GM18858 (cell line): ENCODE results near the gene RNF144B.

Source experiments
- ATAC-seq: cut with Tn5 transposase; IDR thresholded peaks from one replicate; pipeline ENCODE4 v1.9.1; 2021; ENCODE audit not compliant: unreplicated experiment

The RNF144B gene

DNA sequence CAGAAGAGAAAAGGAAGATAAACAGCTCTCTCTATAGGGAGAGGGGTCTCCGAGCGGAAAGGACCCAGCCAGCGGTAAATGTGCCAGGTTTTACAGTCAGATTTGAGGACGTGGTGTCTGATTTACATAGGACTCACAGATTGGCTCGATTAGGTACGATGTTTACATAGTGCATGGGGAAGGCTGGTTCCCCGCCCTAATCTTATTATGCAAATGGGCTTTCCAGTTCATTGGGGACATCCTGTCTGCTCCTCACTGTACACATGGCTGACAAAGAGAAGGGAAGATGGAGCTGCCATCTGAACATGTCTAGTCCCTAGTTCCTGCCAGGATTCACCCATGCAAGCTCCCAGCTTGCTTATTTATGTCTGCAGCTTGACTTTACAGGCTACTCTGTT lies 119.9 kb downstream of the RNF144B start:
- no peak for ATAC-seq

DNA sequence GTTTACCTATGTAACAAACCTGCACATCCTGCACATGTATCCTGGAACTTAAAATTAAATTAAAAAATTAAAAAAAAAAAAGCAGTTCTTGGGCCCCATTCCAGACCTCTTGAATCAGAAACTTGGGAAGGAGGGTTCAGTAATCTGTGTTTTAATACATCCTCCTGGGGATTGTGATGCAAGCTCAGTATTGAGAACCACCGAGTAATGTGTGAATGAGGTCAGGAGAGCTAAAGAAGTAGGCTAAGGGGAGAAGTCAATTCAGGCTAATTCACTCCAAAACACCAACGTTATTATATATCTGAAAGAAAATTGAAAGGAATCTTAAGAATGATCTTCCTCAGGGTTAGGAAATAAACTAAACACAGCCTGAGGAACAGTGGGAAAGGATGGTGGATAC lies 120.4 kb downstream of the RNF144B start:
- no peak for ATAC-seq

- ATAC-seq, result no peak
These were observed 122.9 kb downstream of the RNF144B start for GRCh38 chr6:18509871-18510643.

DNA sequence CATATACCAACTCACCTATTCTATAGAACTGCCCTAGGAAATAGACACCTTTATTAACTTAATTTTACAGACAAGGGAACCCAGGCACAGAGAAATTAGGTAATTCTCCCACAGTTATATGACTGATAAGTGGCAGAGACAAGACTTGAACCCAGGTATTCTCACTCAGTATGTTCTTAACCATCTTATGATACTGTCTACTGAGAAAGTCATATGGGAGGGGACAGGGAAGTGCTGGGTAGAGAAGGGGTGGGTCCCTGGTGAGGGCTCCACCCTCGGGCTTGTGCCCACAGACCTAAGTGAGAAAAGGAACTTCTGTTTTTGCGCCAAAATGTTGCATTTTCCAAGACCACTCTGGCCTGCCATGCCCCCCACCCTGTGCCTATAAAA lies 123.5 kb downstream of the RNF144B start:
- ATAC-seq, result no peak

DNA sequence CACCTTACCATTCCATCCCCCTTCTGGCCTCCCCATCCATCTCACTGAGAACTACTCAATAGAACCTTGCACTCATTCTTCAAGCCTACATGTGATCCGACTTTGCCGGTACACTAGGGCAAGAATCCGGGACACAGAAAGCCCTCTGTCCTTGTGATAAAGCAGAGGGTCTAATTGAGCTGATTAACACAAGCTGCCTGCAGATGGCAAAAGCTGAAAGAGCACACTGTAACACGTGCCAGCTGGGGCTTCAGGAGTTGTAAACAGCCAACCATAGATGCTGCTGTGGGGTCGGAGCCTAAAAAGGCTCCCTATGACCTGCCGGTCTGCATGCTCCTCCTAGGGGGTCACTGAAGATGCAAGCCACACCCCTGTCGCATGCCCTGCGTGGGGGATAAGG lies 124.1 kb downstream of the RNF144B start:
- ATAC-seq, result no peak

DNA sequence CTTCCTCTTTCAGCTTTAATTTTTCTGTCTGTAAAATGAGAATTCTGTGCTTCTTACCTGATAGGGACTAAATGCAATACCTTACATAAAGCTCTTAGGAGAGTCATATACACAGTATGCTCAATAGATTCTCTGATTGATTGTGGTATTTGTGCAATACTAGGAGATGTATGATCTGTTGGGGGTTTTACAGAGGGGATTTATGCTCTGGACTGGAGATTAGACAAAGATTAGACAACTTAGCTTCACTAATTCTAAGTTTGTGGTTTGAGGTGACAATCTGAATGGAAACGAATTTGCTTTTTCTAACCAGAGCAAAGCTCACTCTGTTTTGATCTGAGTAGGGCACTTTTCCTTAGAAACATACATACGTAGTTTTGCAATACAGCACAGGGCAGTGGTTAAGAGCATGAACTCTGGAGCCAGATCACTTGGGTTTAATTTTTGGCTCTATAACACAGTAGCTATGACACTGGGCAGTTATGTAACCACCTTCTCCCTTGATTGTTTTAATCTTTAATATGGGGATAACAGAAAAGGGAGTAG lies 126.2 kb downstream of the RNF144B start:
- ATAC-seq, result no peak

- ATAC-seq, result no peak
These were observed 127.0 kb downstream of the RNF144B start for GRCh38 chr6:18514180-18514579.

DNA sequence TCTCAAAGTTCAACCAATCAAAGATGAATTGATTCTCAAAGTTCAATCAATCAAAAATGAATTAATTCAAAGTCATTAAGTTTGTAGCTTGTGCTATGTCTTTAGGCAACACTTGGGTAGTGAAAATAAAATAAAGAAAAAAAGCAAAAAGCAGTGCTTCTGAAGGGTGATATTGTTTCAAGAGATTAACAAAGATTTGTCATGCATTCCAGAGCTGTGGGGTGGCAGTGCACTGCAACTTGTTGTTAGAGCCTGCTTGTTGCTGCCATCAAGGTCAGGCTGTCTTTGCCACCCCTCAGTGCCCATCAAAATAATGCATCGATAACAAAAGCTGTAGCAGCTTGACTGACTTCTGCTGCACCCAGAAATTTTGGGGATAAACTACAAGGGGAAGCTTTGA lies 128.6 kb downstream of the RNF144B start:
- no peak for ATAC-seq
